ENCODE results near the gene PDZD11.
"Not testable (repeated sequence)": the region's sequence is repeated elsewhere in the genome, so short reads cannot be mapped to it uniquely, and the experiment has no call there.

The PDZD11 gene

GRCh38 chrX:70292788-70293187, 3.1 kb upstream of the PDZD11 start:
- TF ChIP-seq CTCF (IDR thresholded peaks at IDR 0.05), result no peak
- H3K27ac Mint-ChIP-seq, result no peak overlapping the region
- H3K4me3 Mint-ChIP-seq, result peak overlapping the region; percentile 95
- peaks cover 27% of the 10 kb centered on the region for H3K9me3 Mint-ChIP-seq
- no peak for DNase-seq
- H3K4me1 Mint-ChIP-seq, result peaks cover 28% of the 10 kb centered on the region
- no peaks in the 10 kb centered on the region for H3K27me3 Mint-ChIP-seq (ENCODE audit: low read depth, poor library complexity)
- H3K36me3 Mint-ChIP-seq (ENCODE audit: low read depth), result peaks cover 3% of the 10 kb centered on the region

DNA sequence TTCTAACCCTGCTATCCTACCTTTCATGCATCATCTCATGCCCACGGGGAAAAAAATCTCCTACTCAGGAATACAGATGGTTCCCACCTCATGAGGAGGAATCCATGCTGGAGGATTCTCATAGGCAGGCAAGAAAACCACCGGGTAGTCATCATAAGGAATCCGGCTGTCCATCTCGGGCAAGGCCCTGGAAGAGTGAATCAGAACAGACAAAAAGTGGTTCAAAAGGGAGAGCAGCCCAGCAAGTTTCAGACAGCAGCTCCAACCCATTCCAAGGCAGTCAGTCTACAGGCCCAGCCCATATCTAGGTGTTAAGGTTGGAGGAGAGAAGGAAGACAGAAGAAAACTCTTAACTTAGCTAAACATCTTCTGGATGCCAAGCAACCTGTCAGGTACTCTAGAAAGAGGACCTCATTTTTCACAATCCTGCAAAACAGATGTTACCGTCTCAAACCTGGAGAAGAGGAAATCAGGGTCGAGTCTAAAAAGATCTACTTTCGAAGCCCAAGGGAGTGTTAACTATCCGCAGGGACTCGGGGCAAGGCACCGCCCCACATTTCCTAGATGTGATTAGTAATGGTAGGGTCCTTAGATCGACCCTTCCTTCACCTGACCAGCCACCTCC, 447 bp downstream of the PDZD11 start:
- H3K9me3 Mint-ChIP-seq, result peaks cover 36% of the 10 kb centered on the region
- peak overlapping the region; percentile 95 for H3K4me3 Mint-ChIP-seq
- no peak for DNase-seq
- H3K4me1 Mint-ChIP-seq, result peaks cover 28% of the 10 kb centered on the region
- peaks cover 10% of the 10 kb centered on the region for H3K36me3 Mint-ChIP-seq (ENCODE audit: low read depth)
- no peaks in the 10 kb centered on the region for H3K27me3 Mint-ChIP-seq (ENCODE audit: low read depth, poor library complexity)
- no peak overlapping the region for H3K27ac Mint-ChIP-seq
- no peak for TF ChIP-seq CTCF (IDR thresholded peaks at IDR 0.05)

GRCh38 chrX:70281951-70282350, 7.8 kb downstream of the PDZD11 start, which contains the start of gene RAB41:
Gene RAB41 (plus strand): TSS chrX:70282172. CDS start chrX:70282218, 46 bp downstream.
- no peak for TF ChIP-seq CTCF (IDR thresholded peaks at IDR 0.05)
- Mint-ChIP-seq H3K27ac (no peak within 1 kb of the TSS), H3K4me3 (no peak within 1 kb of the TSS), H3K4me1 (no peaks in the 10 kb centered on the region), H3K9me3 (peaks cover 51% of the 10 kb centered on the region), H3K36me3 (ENCODE audit: low read depth) (peaks cover 13% of the 10 kb centered on the region), H3K27me3 (ENCODE audit: low read depth, poor library complexity) (peaks cover 11% of the 10 kb centered on the region)
- DNase-seq, result no peak

DNA sequence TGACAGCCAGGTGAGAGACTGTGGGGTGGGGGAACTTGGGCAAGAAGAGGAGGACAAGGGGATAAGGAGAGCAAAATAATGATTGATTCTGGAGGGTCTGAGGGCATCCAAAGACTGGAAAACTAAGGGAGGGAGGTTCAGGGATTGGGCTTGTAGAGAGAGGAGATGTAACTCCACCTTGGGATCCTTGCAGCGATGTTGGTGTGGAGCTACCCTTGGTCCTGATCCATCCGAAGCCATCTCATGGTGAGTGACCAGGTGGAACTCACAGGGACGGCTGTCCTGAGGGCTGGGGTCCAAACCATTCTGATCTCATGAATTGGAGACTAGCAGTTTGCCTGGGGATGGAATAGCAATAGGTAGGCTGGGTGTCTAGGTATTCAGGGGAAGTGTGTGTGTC, 9.2 kb downstream of the PDZD11 start:
- H3K27ac Mint-ChIP-seq, result no peak overlapping the region
- no peak for TF ChIP-seq CTCF (IDR thresholded peaks at IDR 0.05)
- H3K9me3 Mint-ChIP-seq, result peaks cover 58% of the 10 kb centered on the region
- H3K27me3 Mint-ChIP-seq (ENCODE audit: low read depth, poor library complexity), result peaks cover 11% of the 10 kb centered on the region
- no peaks in the 10 kb centered on the region for H3K4me1 Mint-ChIP-seq
- H3K4me3 Mint-ChIP-seq, result no peak overlapping the region
- peaks cover 10% of the 10 kb centered on the region for H3K36me3 Mint-ChIP-seq (ENCODE audit: low read depth)
- DNase-seq, result no peak

- Mint-ChIP-seq H3K4me3 (no peak overlapping the region), H3K27ac (no peak overlapping the region), H3K9me3 (peaks cover 61% of the 10 kb centered on the region), H3K4me1 (no peaks in the 10 kb centered on the region), H3K27me3 (ENCODE audit: low read depth, poor library complexity) (peaks cover 11% of the 10 kb centered on the region), H3K36me3 (ENCODE audit: low read depth) (peaks cover 10% of the 10 kb centered on the region)
- no peak for DNase-seq
- no peak for TF ChIP-seq CTCF (IDR thresholded peaks at IDR 0.05)
These were observed 10.6 kb downstream of the PDZD11 start for GRCh38 chrX:70279081-70279480.

- H3K27me3 Mint-ChIP-seq (ENCODE audit: low read depth, poor library complexity); DNase-seq; H3K4me3 Mint-ChIP-seq; H3K36me3 Mint-ChIP-seq (ENCODE audit: low read depth); H3K4me1 Mint-ChIP-seq; H3K27ac Mint-ChIP-seq: not testable (repeated sequence)
- peaks cover 53% of the 10 kb centered on the region for H3K9me3 Mint-ChIP-seq
These were observed 15.7 kb downstream of the PDZD11 start for GRCh38 chrX:70274029-70274428.
